CD14-positive monocyte (primary cell): ENCODE data around the gene KRTDAP. TPM values are rescaled to one million over a fixed set of nuclear protein-coding genes. Genes with fewer than 3 reads are reported as not detected.

ENCODE experiments used
- DNase-seq, 3 donors: peaks; one replicate each; pipeline ENCODE4 v3.0.0-alpha.2; 2011 to 2022
- H2AFZ ChIP-seq: 2 replicates; pipeline ENCODE4 v1.6.0; 2012; ENCODE audit warnings: mild to moderate bottlenecking, low read depth, low read length, inconsistent platforms; ENCODE audit not compliant: insufficient read depth, poor library complexity, severe bottlenecking
- H3K27ac ChIP-seq, 2 donors: 1 replicate in 1 of 2; 2 replicates in 1 of 2; pipeline ENCODE4 v1.5.1; 2012 to 2013; ENCODE audit warnings: low read length in 2 of 2, control low read depth in 1 of 2, inconsistent platforms in 1 of 2, low read depth in 1 of 2, mild to moderate bottlenecking in 1 of 2
- H3K27me3 ChIP-seq, 2 donors: one replicate each; pipeline versions ENCODE4 v1.6.0 to v1.6.1; 2011 to 2013; ENCODE audit warnings: low read length in 2 of 2; ENCODE audit not compliant: control insufficient read depth in 2 of 2, insufficient read depth in 2 of 2
- H3K36me3 ChIP-seq, 2 donors: replicated peaks in 1 of 2; 1 replicate in 1 of 2; 2 replicates in 1 of 2; pipeline versions ENCODE4 v1.5.1 to v1.6.1; 2012 to 2013; ENCODE audit warnings: low read length in 2 of 2, control low read depth in 1 of 2, inconsistent platforms in 1 of 2, mild to moderate bottlenecking in 1 of 2; ENCODE audit not compliant: insufficient read depth in 2 of 2, control insufficient read depth in 1 of 2
- H3K4me1 ChIP-seq, 2 donors: 1 replicate in 1 of 2; 2 replicates in 1 of 2; pipeline versions ENCODE4 v1.5.1 to v1.6.1; 2012 to 2013; ENCODE audit warnings: low read length in 2 of 2, control low read depth in 1 of 2, inconsistent platforms in 1 of 2, mild to moderate bottlenecking in 1 of 2, moderate library complexity in 1 of 2; ENCODE audit not compliant: insufficient read depth in 2 of 2, control insufficient read depth in 1 of 2
- H3K4me2 ChIP-seq: replicated peaks from 2 replicates; pipeline ENCODE3; 2012; ENCODE audit warnings: low read length, moderate library complexity, mild to moderate bottlenecking; ENCODE audit not compliant: poor library complexity, severe bottlenecking; ENCODE audit errors: extremely low read depth
- H3K4me3 ChIP-seq, 3 experiments: fragments of 200-600 bp in 1 of 3; sonication (generic) in 1 of 3; replicated peaks in 1 of 3; 1 replicate in 2 of 3; 2 replicates in 1 of 3; pipeline ENCODE4 v1.5.1; 2011 to 2013; ENCODE audit warnings: low read length in 3 of 3, mild to moderate bottlenecking in 3 of 3, control low read depth in 2 of 3, low read depth in 2 of 3, inconsistent platforms in 1 of 3, moderate library complexity in 1 of 3
- H3K79me2 ChIP-seq: 2 replicates; pipeline ENCODE4 v1.6.0; 2012; ENCODE audit warnings: mild to moderate bottlenecking, control low read depth, inconsistent platforms, low read length, moderate library complexity; ENCODE audit not compliant: insufficient read depth
- H3K9ac ChIP-seq: 2 replicates; pipeline ENCODE4 v1.6.0; 2017; ENCODE audit warnings: low read length, mild to moderate bottlenecking; ENCODE audit not compliant: insufficient read depth, poor library complexity, severe bottlenecking
- H3K9me3 ChIP-seq, 2 donors: replicated peaks in 1 of 2; 1 replicate in 1 of 2; 2 replicates in 1 of 2; pipeline versions ENCODE4 v1.5.1 to v1.6.1; 2012 to 2013; ENCODE audit warnings: low read length in 2 of 2, control low read depth in 1 of 2; ENCODE audit not compliant: control insufficient read depth in 1 of 2, insufficient read depth in 1 of 2
- H4K20me1 ChIP-seq: 2 replicates; pipeline ENCODE4 v1.6.0; 2012; ENCODE audit warnings: mild to moderate bottlenecking, low read length, control low read depth, moderate library complexity; ENCODE audit not compliant: insufficient read depth
- H3K27ac Mint-ChIP-seq, 7 donors: one replicate each; pipeline ENCODE4 v1.8.0; 2020; ENCODE audit warnings: mild to moderate bottlenecking in 7 of 7, mixed read lengths in 7 of 7, moderate library complexity in 6 of 7, inconsistent platforms in 2 of 7
- H3K27me3 Mint-ChIP-seq, 3 donors: one replicate each; pipeline ENCODE4 v1.8.0; 2021 to 2022; ENCODE audit warnings: low read depth in 3 of 3, mild to moderate bottlenecking in 3 of 3, mixed read lengths in 3 of 3, moderate library complexity in 3 of 3, inconsistent platforms in 1 of 3
- H3K36me3 Mint-ChIP-seq, 2 donors: one replicate each; pipeline ENCODE4 v1.8.0; 2020; ENCODE audit warnings: mixed read lengths in 2 of 2, inconsistent platforms in 1 of 2, mild to moderate bottlenecking in 1 of 2
- H3K4me1 Mint-ChIP-seq: one replicate; pipeline ENCODE4 v1.8.0; 2020; ENCODE audit warnings: mild to moderate bottlenecking, mixed read lengths
- H3K4me3 Mint-ChIP-seq, 2 donors: one replicate each; pipeline ENCODE4 v1.8.0; 2020; ENCODE audit warnings: mild to moderate bottlenecking in 2 of 2, mixed read lengths in 2 of 2, moderate library complexity in 1 of 2
- H3K9me3 Mint-ChIP-seq, 7 donors: one replicate each; pipeline ENCODE4 v1.8.0; 2020 to 2022; ENCODE audit warnings: mixed read lengths in 7 of 7, mild to moderate bottlenecking in 6 of 7, moderate library complexity in 6 of 7, inconsistent platforms in 2 of 7
- WGBS: methylation state at CpG from one replicate; pipeline ENCODE4 v1.1.5; 2013; ENCODE audit warnings: missing lambda C conversion rate; ENCODE audit not compliant: insufficient coverage; 5-methylcytosine and 5-hydroxymethylcytosine counted together
- intact Hi-C, 2 donors: fragments of 100-400 bp; cut with micrococcal nuclease; formaldehyde crosslinking; loops; one replicate each; pipeline versions ENCODE4 v1.15.0 to v1.15.1; 2023
- polyA plus RNA-seq, 3 donors: library from polyadenylated mRNA; depleted of rRNA in 1 of 3; unstranded in 2 of 3; stranded (reverse) in 1 of 3; fragments of 300-500 nt in 2 of 3; fragments of >200 nt in 1 of 3; fragmentation: Illumina TruSeq in 2 of 3; gene quantifications; 1 replicate in 2 of 3; 2 replicates in 1 of 3; pipeline ENCODE4 v1.2.3, GENCODE V29; 2012 to 2021
- TF ChIP-seq, protein P1 (sequence below): fragments of 200-600 bp; IDR thresholded peaks from one replicate; pipeline ENCODE4 v1.8.0; 2022; ENCODE audit warnings: antibody characterized with exemption, mild to moderate bottlenecking

KRTDAP gene
- polyA plus RNA-seq, 3 donors, result not detected

DNA sequence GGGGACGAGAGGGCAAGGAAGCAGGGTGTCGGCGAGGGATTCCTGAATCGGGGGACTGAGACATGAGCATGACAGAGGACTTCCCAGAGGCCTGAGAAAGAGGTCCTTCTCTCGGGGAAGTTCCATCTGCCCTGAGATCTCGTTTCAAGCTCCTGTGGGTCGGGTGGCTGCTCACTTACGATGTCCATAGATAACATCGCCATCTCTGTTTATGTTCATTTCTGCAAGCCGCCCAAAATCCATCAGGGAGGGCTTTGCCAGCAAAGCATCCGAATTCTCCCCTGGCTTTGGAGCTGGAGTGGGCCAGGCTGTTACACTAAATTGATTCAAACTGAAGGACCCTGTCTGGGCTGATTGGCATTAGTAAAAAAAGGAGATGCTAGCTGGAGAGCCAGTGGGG is 17.3 kb upstream of the KRTDAP start:
- 91% methylated on average over 11 of the region's 11 CpGs for WGBS
- H2AFZ ChIP-seq, result no peak overlapping the region
- H3K9me3 Mint-ChIP-seq, result peaks cover 0 to 2% (median 0%) of the 10 kb centered on the region in 7 donors
- H3K4me1 Mint-ChIP-seq, result peaks cover 7% of the 10 kb centered on the region
- no peak overlapping the region for H3K27ac Mint-ChIP-seq
- TF ChIP-seq, protein P1, sequence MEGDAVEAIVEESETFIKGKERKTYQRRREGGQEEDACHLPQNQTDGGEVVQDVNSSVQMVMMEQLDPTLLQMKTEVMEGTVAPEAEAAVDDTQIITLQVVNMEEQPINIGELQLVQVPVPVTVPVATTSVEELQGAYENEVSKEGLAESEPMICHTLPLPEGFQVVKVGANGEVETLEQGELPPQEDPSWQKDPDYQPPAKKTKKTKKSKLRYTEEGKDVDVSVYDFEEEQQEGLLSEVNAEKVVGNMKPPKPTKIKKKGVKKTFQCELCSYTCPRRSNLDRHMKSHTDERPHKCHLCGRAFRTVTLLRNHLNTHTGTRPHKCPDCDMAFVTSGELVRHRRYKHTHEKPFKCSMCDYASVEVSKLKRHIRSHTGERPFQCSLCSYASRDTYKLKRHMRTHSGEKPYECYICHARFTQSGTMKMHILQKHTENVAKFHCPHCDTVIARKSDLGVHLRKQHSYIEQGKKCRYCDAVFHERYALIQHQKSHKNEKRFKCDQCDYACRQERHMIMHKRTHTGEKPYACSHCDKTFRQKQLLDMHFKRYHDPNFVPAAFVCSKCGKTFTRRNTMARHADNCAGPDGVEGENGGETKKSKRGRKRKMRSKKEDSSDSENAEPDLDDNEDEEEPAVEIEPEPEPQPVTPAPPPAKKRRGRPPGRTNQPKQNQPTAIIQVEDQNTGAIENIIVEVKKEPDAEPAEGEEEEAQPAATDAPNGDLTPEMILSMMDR, result no peak
- peaks cover 0 to 4% of the 10 kb centered on the region in 2 donors for H3K4me1 ChIP-seq
- no peaks in the 10 kb centered on the region for H3K9me3 ChIP-seq
- peaks cover 55 to 65% (median 60%) of the 10 kb centered on the region in 3 donors for H3K27me3 Mint-ChIP-seq
- no peak overlapping the region for H3K27ac ChIP-seq
- H3K4me2 ChIP-seq, result no peak overlapping the region
- peaks cover 18 to 46% of the 10 kb centered on the region in 2 donors for H3K27me3 ChIP-seq
- H3K4me3 Mint-ChIP-seq, result peak overlapping the region in 1 of 2 donors; percentile 64
- intact Hi-C loops, result no loop called here
- H3K9ac ChIP-seq, result no peak overlapping the region
- H4K20me1 ChIP-seq, result no peaks in the 10 kb centered on the region
- no peaks in the 10 kb centered on the region for H3K79me2 ChIP-seq
- no peak for DNase-seq
- H3K36me3 Mint-ChIP-seq, result peaks cover 0 to 1% of the 10 kb centered on the region in 2 donors
- no peak overlapping the region for H3K4me3 ChIP-seq
- no peaks in the 10 kb centered on the region for H3K36me3 ChIP-seq

DNA sequence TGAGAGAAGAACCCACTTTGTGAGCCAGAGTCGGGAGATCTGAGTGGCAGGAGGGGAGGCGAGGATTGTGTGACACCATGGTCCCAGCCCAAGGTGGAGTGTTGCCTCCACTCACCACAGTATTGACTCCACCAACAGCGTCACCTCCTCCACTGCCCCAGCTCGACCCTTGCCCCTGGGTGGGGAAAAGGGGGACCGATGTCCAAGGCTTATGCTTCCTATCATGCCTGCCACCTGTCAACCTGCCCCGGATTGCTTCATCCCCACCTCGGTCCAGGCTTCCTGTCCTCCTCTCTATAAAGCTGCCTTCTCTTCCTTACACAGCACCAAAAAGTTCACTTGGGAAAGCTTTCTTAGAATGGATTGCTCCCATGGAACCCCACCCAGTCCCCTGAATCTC is 15.7 kb upstream of the KRTDAP start:
- H3K9ac ChIP-seq, result no peak overlapping the region
- Mint-ChIP-seq H3K36me3 (peaks cover 0 to 1% of the 10 kb centered on the region in 2 donors), H3K27ac (no peak overlapping the region), H3K4me3 (peak overlapping the region in 1 of 2 donors; percentile 40), H3K27me3 (peaks cover 47 to 53% (median 50%) of the 10 kb centered on the region in 3 donors), H3K9me3 (peaks cover 0 to 2% (median 0%) of the 10 kb centered on the region in 7 donors), H3K4me1 (peaks cover 7% of the 10 kb centered on the region)
- no peak for DNase-seq
- no peak overlapping the region for H3K4me2 ChIP-seq
- no peak overlapping the region for H3K4me3 ChIP-seq
- no peak overlapping the region for H3K27ac ChIP-seq
- H3K9me3 ChIP-seq, result no peaks in the 10 kb centered on the region
- H3K27me3 ChIP-seq, result peaks cover 18 to 44% of the 10 kb centered on the region in 2 donors
- no peaks in the 10 kb centered on the region for H4K20me1 ChIP-seq
- TF ChIP-seq, protein P1, result no peak
- H3K36me3 ChIP-seq, result no peaks in the 10 kb centered on the region
- intact Hi-C loops, result no loop called here
- no peak overlapping the region for H2AFZ ChIP-seq
- no peaks in the 10 kb centered on the region for H3K79me2 ChIP-seq
- H3K4me1 ChIP-seq, result peaks cover 0 to 4% of the 10 kb centered on the region in 2 donors
- 82% methylated on average over 3 of the region's 7 CpGs for WGBS
